ENCODE measurements around the gene ALG14.

ALG14 gene

GRCh38 chr1:94953746-94954145, 119.0 kb downstream of the ALG14 start:
- TF ChIP-seq FOXA1 (IDR thresholded peaks at IDR 0.05) (no peak), ZNF384 (IDR thresholded peaks at IDR 0.05) (no peak), NFRKB (IDR thresholded peaks at IDR 0.05) (no peak), L3MBTL2 (conservative IDR thresholded peaks at IDR 0.05) (no peak), SUZ12 (IDR thresholded peaks at IDR 0.05) (no peak), FOXK2 (IDR thresholded peaks at IDR 0.05) (no peak), FOXM1 (IDR thresholded peaks at IDR 0.05; ENCODE audit: borderline replicate concordance) (no peak), PKNOX1 (IDR thresholded peaks at IDR 0.05) (no peak), HDGF (IDR thresholded peaks at IDR 0.05; ENCODE audit: borderline replicate concordance) (no peak), BHLHE40 (IDR thresholded peaks at IDR 0.05; ENCODE audit: borderline replicate concordance) (no peak), ELF4 (IDR thresholded peaks at IDR 0.05) (no peak), ARNT (IDR thresholded peaks at IDR 0.05) (no peak), LEF1 (IDR thresholded peaks at IDR 0.05; ENCODE audit: borderline replicate concordance) (no peak)
- ChIA-PET POLR2A (no interaction called here), CTCF (no interaction called here)
- DNase-seq (ENCODE audit: extremely low spot score): no peak

- no peak for TF ChIP-seq SP1 (IDR thresholded peaks at IDR 0.05)
- TF ChIP-seq BHLHE40 (IDR thresholded peaks at IDR 0.05; ENCODE audit: borderline replicate concordance): no peak
- no peak for TF ChIP-seq CTBP1 (IDR thresholded peaks at IDR 0.05; ENCODE audit: borderline replicate concordance)
- no peak for TF ChIP-seq SUZ12 (IDR thresholded peaks at IDR 0.05)
- no peak for TF ChIP-seq PKNOX1 (IDR thresholded peaks at IDR 0.05)
- TF ChIP-seq TARDBP (IDR thresholded peaks at IDR 0.05): no peak
- no peak for TF ChIP-seq FOXK2 (IDR thresholded peaks at IDR 0.05)
- TF ChIP-seq FOXA1 (IDR thresholded peaks at IDR 0.05): no peak
- TF ChIP-seq ARNT (IDR thresholded peaks at IDR 0.05): no peak
- no peak for TF ChIP-seq FOXM1 (IDR thresholded peaks at IDR 0.05; ENCODE audit: borderline replicate concordance)
- DNase-seq (ENCODE audit: extremely low spot score): no peak
- ChIA-PET CTCF (no interaction called here), POLR2A (no interaction called here)
Measured at GRCh38 chr1:94953107-94953506, 119.6 kb downstream of the ALG14 start.

- ChIA-PET POLR2A (no interaction called here), CTCF (interaction anchor here (1.0 kb wide), 1 partner anchor 91 kb away, joined by 3 read pairs; no protein-coding TSS in a partner anchor)
- TF ChIP-seq PKNOX1 (IDR thresholded peaks at IDR 0.05): no peak
- no peak for TF ChIP-seq TARDBP (IDR thresholded peaks at IDR 0.05)
- no peak for TF ChIP-seq FOXK2 (IDR thresholded peaks at IDR 0.05)
- DNase-seq (ENCODE audit: extremely low spot score): no peak
Measured at GRCh38 chr1:94952539-94952938, 120.2 kb downstream of the ALG14 start.

GRCh38 chr1:94951509-94952208, 121.1 kb downstream of the ALG14 start:
- ChIA-PET CTCF (interaction anchor here (1.0 kb wide), 1 partner anchor 92 kb away, joined by 3 read pairs; no protein-coding TSS in a partner anchor), POLR2A (no interaction called here)
- no peak for DNase-seq (ENCODE audit: extremely low spot score)
- no peak for TF ChIP-seq ARNT (IDR thresholded peaks at IDR 0.05)
- TF ChIP-seq FOXA1 (IDR thresholded peaks at IDR 0.05): no peak
- no peak for TF ChIP-seq ELF4 (IDR thresholded peaks at IDR 0.05)
- no peak for TF ChIP-seq ZNF384 (IDR thresholded peaks at IDR 0.05)
- no peak for TF ChIP-seq L3MBTL2 (conservative IDR thresholded peaks at IDR 0.05)
- no peak for TF ChIP-seq CTBP1 (IDR thresholded peaks at IDR 0.05; ENCODE audit: borderline replicate concordance)
- no peak for TF ChIP-seq BHLHE40 (IDR thresholded peaks at IDR 0.05; ENCODE audit: borderline replicate concordance)
- TF ChIP-seq LEF1 (IDR thresholded peaks at IDR 0.05; ENCODE audit: borderline replicate concordance): no peak
- no peak for TF ChIP-seq TARDBP (IDR thresholded peaks at IDR 0.05)
- TF ChIP-seq NFRKB (IDR thresholded peaks at IDR 0.05): no peak
- no peak for TF ChIP-seq SUZ12 (IDR thresholded peaks at IDR 0.05)
- no peak for TF ChIP-seq SP1 (IDR thresholded peaks at IDR 0.05)
- TF ChIP-seq HDGF (IDR thresholded peaks at IDR 0.05; ENCODE audit: borderline replicate concordance): no peak
- TF ChIP-seq PKNOX1 (IDR thresholded peaks at IDR 0.05): no peak

- ChIA-PET CTCF (no interaction called here), POLR2A (no interaction called here)
- DNase-seq (ENCODE audit: extremely low spot score): no peak
- TF ChIP-seq FOXA1 (IDR thresholded peaks at IDR 0.05) (no peak), ZNF384 (IDR thresholded peaks at IDR 0.05) (no peak), ELF4 (IDR thresholded peaks at IDR 0.05) (no peak), NFRKB (IDR thresholded peaks at IDR 0.05) (no peak)
Measured at GRCh38 chr1:94951046-94951445, 121.7 kb downstream of the ALG14 start.
